Muscle layer of colon (tissue), 2 donors: ENCODE data around the gene FUBP1.
"Not testable (repeated sequence)": the region's sequence is repeated elsewhere in the genome, so short reads cannot be mapped to it uniquely, and the experiment has no call there.

Experiments used
- H3K27ac ChIP-seq: one replicate; pipeline ENCODE4 v1.7.0; 2013; ENCODE audit warnings: low read depth, mild to moderate bottlenecking, low read length, moderate library complexity
- H3K27me3 ChIP-seq, 2 donors: one replicate each; pipeline ENCODE4 v1.7.0; 2013; ENCODE audit warnings: low read length in 2 of 2, mild to moderate bottlenecking in 2 of 2; ENCODE audit not compliant: insufficient read depth in 2 of 2, control insufficient read depth in 1 of 2
- H3K36me3 ChIP-seq: one replicate; pipeline ENCODE4 v1.7.0; 2013; ENCODE audit warnings: mild to moderate bottlenecking, low read length; ENCODE audit not compliant: insufficient read depth
- H3K4me1 ChIP-seq: one replicate; pipeline ENCODE4 v1.7.0; 2013; ENCODE audit warnings: mild to moderate bottlenecking, low read length; ENCODE audit not compliant: insufficient read depth
- H3K4me3 ChIP-seq, 2 donors: one replicate each; pipeline ENCODE4 v1.7.0; 2013; ENCODE audit warnings: low read length in 2 of 2, low read depth in 1 of 2, mild to moderate bottlenecking in 1 of 2, moderate library complexity in 1 of 2
- H3K9ac ChIP-seq: one replicate; pipeline ENCODE4 v1.7.0; 2013; ENCODE audit warnings: low read length
- H3K9me3 ChIP-seq: one replicate; pipeline ENCODE4 v1.7.0; 2013; ENCODE audit warnings: mild to moderate bottlenecking, low read length
- donor health status: abdominal sarcoma.
- donor health status: Adenocarcinoma of cecum.

Gene FUBP1

DNA sequence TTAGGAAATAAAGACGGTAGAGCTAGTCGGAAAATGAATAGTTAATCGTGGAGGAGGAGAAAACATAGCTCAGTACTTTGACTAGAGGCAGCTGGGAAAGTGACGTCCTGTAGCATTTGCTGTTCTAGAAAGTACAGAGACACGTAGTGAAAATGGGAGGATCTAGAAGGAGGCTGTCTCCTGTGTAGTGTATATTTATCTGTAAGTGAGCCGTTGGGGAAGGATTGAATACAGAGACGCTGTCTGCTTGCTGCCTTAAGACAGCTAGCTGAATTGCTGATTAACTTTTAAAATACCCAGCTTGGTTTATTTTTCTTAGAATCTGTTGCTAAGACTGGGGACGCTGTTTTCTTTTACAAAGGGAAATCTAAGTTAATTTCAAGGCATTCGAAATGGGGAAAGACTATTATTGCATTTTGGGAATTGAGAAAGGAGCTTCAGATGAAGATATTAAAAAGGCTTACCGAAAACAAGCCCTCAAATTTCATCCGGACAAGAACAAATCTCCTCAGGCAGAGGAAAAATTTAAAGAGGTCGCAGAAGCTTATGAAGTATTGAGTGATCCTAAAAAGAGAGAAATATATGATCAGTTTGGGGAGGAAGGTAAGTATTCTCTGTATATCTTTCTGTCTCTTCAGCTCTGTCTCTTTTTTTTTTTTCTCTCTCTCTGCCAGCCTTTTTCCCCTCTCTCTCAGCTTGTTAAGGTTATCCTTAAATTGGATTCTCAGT lies 26.0 kb upstream of the FUBP1 start, which contains the start of gene DNAJB4:
Gene DNAJB4, plus strand, starts transcription at position 221 of the 729 bp plus-strand sequence. Its CDS starts 172 bp downstream, at position 393.
- H3K27ac ChIP-seq, result peak within 1 kb of the TSS; percentile 98
- no peaks in the 10 kb centered on the region for H3K27me3 ChIP-seq
- H3K4me1 ChIP-seq, result peaks cover 21% of the 10 kb centered on the region
- H3K4me3 ChIP-seq, result peak within 1 kb of the TSS; percentile 68 to 83
- peak within 1 kb of the TSS; percentile 96 for H3K9ac ChIP-seq
- no peaks in the 10 kb centered on the region for H3K9me3 ChIP-seq
- H3K36me3 ChIP-seq, result no peaks in the 10 kb centered on the region

GRCh38 chr1:78003882-78004718 lies 25.2 kb upstream of the FUBP1 start:
- H3K4me3 ChIP-seq, result peak overlapping the region; percentile 68 to 83
- no peaks in the 10 kb centered on the region for H3K27me3 ChIP-seq
- H3K9ac ChIP-seq, result peak overlapping the region; percentile 96
- no peaks in the 10 kb centered on the region for H3K9me3 ChIP-seq
- H3K4me1 ChIP-seq, result peaks cover 13% of the 10 kb centered on the region
- H3K36me3 ChIP-seq, result no peaks in the 10 kb centered on the region
- peak overlapping the region; percentile 98 for H3K27ac ChIP-seq

DNA sequence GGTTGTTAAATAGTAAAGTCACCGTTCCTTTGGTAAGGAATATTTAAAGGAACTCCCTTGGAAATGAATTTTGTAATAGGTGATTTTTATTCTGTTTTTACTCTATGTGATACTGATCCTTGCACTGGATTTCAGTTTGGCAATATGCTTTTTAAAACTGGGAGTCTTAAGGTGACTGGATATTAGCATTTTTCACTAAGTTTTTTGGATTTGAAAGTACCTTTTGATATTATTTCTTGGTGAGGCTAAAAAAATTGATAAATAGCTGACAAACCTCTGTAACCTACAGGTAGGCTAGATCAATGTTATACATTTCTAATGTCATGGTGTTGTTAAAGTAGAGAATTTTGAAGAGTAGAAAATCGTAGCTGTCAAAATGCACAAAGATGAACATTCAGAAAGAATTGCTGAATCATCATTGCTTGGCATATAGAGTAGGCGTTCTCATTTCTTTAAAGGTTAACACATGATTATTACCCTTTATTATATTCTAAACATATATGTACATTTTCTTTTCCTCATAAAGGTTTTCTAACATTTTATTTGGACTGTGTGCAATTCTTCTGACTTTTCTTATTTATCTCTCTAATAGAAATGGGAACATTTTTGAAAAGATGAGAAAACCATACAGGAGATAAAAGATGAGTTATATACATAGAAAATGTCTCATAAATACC lies 24.3 kb upstream of the FUBP1 start:
- Histone ChIP-seq H3K9ac (no peak overlapping the region), H3K4me3 (no peak overlapping the region), H3K9me3 (no peaks in the 10 kb centered on the region), H3K27ac (peak overlapping the region; percentile 98), H3K4me1 (peaks cover 10% of the 10 kb centered on the region), H3K27me3 (no peaks in the 10 kb centered on the region), H3K36me3 (no peaks in the 10 kb centered on the region)

- H3K9ac ChIP-seq, H3K27me3 ChIP-seq, H3K4me1 ChIP-seq: not testable (repeated sequence)
These were observed 21.7 kb upstream of the FUBP1 start for GRCh38 chr1:78000536-78000935.

GRCh38 chr1:77996734-77997133 lies 17.9 kb upstream of the FUBP1 start:
- Histone ChIP-seq H3K9ac (no peak overlapping the region), H3K36me3 (no peaks in the 10 kb centered on the region), H3K27me3 (no peaks in the 10 kb centered on the region), H3K9me3 (no peaks in the 10 kb centered on the region), H3K4me3 (no peak overlapping the region), H3K4me1 (no peaks in the 10 kb centered on the region), H3K27ac (no peak overlapping the region)

More at GRCh38 chr1:78000536-78000935, 21.7 kb upstream of the FUBP1 start:
- H3K4me3 ChIP-seq, H3K27ac ChIP-seq, H3K36me3 ChIP-seq, H3K9me3 ChIP-seq: not testable (repeated sequence)

- no peak overlapping the region for H3K27ac ChIP-seq
- no peaks in the 10 kb centered on the region for H3K4me1 ChIP-seq
- H3K36me3 ChIP-seq, result no peaks in the 10 kb centered on the region
- H3K4me3 ChIP-seq, result no peak overlapping the region
- H3K9me3 ChIP-seq, result no peaks in the 10 kb centered on the region
- no peaks in the 10 kb centered on the region for H3K27me3 ChIP-seq
- no peak overlapping the region for H3K9ac ChIP-seq
These were observed 15.3 kb upstream of the FUBP1 start for GRCh38 chr1:77994117-77994705.

DNA sequence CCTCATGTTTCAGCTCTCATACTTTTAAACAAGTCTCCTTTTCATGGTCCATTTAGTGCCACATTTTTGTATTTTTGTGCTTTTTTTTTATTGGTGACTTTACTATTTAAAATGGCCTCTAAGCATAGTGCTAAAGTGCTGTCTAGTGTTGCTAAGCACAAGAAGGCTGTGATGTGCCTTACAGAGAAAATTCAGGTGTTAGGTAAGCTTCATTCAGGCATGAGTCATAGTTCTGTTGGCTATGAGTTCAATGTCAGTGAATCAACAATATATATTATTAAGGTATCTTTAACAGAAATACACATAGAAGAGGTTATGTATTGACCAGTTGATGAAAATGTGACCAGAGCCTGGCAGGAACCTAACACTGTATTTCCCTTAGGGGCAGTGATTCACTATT lies 12.8 kb upstream of the FUBP1 start:
- H3K9me3 ChIP-seq, result no peaks in the 10 kb centered on the region
- H3K4me3 ChIP-seq, result no peak overlapping the region
- H3K4me1 ChIP-seq, result no peaks in the 10 kb centered on the region
- no peaks in the 10 kb centered on the region for H3K27me3 ChIP-seq
- H3K27ac ChIP-seq, result no peak overlapping the region
- H3K9ac ChIP-seq, result no peak overlapping the region
- H3K36me3 ChIP-seq, result no peaks in the 10 kb centered on the region

- Histone ChIP-seq H3K36me3 (no peaks in the 10 kb centered on the region), H3K27ac (no peak overlapping the region), H3K4me1 (peaks cover 8% of the 10 kb centered on the region), H3K9ac (no peak overlapping the region), H3K9me3 (no peaks in the 10 kb centered on the region), H3K27me3 (no peaks in the 10 kb centered on the region), H3K4me3 (no peak overlapping the region)
These were observed 11.8 kb upstream of the FUBP1 start for GRCh38 chr1:77990629-77991204.

GRCh38 chr1:77989744-77990143 lies 10.9 kb upstream of the FUBP1 start:
- no peak overlapping the region for H3K9ac ChIP-seq
- no peaks in the 10 kb centered on the region for H3K9me3 ChIP-seq
- H3K4me3 ChIP-seq, result no peak overlapping the region
- peaks cover 9% of the 10 kb centered on the region for H3K4me1 ChIP-seq
- no peak overlapping the region for H3K27ac ChIP-seq
- H3K27me3 ChIP-seq, result no peaks in the 10 kb centered on the region
- no peaks in the 10 kb centered on the region for H3K36me3 ChIP-seq

- Histone ChIP-seq H3K9me3 (no peaks in the 10 kb centered on the region), H3K27ac (no peak overlapping the region), H3K4me3 (no peak overlapping the region), H3K4me1 (peaks cover 9% of the 10 kb centered on the region), H3K27me3 (no peaks in the 10 kb centered on the region), H3K36me3 (no peaks in the 10 kb centered on the region), H3K9ac (no peak overlapping the region)
These were observed 9.0 kb upstream of the FUBP1 start for GRCh38 chr1:77987919-77988318.

GRCh38 chr1:77986810-77987209 lies 7.9 kb upstream of the FUBP1 start:
- Histone ChIP-seq H3K36me3 (no peaks in the 10 kb centered on the region), H3K9ac (no peak overlapping the region), H3K27ac (no peak overlapping the region), H3K9me3 (no peaks in the 10 kb centered on the region), H3K4me3 (no peak overlapping the region), H3K27me3 (no peaks in the 10 kb centered on the region), H3K4me1 (peaks cover 9% of the 10 kb centered on the region)
